ENCODE measurements around the gene CD3G. TPM values are rescaled to one million over a fixed set of nuclear protein-coding genes. Genes with fewer than 3 reads are reported as not detected.

Gene CD3G
- total and polyA plus RNA-seq, 9 of the 15 experiments (the other 6 are each of a cell fraction or from before 2014, with no cell fraction given): 0.30 to 1.7 (median 0.47) TPM

DNA sequence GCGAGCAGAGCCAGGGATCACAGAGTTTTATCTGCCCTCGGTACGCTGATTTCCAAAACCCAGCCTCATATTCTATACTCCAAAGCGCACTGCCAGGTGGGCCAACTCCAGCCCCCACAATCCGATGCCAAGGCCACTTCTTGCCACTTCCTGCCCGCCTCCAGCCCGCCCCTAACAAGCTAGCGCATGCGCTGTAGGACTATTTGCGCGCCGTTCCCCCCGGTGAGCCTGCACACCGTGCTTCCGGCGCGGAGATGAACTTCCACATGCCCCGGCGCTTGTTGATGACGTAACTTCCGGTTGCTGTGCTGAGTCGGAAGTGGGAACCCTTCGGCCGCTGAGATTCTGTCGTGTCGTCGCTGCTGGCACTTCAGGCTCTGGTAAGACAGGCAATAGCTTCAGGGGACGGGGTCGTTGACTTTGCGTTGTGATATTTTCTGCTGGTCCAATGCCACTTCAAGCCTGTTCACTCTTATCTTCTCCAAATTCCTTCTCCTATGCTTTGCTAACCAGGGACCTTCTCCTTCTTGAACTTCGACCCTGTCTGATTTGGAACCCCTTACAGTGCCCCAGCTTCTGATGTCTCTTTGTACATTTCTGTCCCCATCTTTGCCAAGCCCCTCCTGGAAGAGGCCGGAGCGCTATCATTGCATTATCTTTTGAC lies 15.3 kb downstream of the CD3G start, which contains the start of gene UBE4A (continued):
- TF ChIP-seq ADNP (tag; IDR thresholded peaks at IDR 0.05): peak; percentile 99
- TF ChIP-seq SMC3 (conservative IDR thresholded peaks at IDR 0.05; ENCODE audit: insufficient read depth, low read depth, low read length): no peak
- peak; percentile 92 for TF ChIP-seq ATF1 (CRISPR knock-in tag; IDR thresholded peaks at IDR 0.05)
- TF ChIP-seq ATF1 (tag; IDR thresholded peaks at IDR 0.05): peak; percentile 99
- no peak for TF ChIP-seq KLF13 (tag; IDR thresholded peaks at IDR 0.05; ENCODE audit: borderline replicate concordance, low read depth)
- peak; percentile 97 for TF ChIP-seq ETV1 (tag; conservative IDR thresholded peaks at IDR 0.05; ENCODE audit: low read depth)
- TF ChIP-seq SMAD3 (CRISPR knock-in tag; conservative IDR thresholded peaks at IDR 0.05): no peak
- TF ChIP-seq TCF7L2 (IDR thresholded peaks at IDR 0.05; ENCODE audit: low read depth, low read length): no peak
- TF ChIP-seq, protein P1, sequence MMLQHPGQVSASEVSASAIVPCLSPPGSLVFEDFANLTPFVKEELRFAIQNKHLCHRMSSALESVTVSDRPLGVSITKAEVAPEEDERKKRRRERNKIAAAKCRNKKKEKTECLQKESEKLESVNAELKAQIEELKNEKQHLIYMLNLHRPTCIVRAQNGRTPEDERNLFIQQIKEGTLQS (IDR thresholded peaks at IDR 0.05): peak; percentile 100
- TF ChIP-seq, protein P1 (CRISPR knock-in tag; conservative IDR thresholded peaks at IDR 0.05): peak; percentile 87
- 0 out of 2 replicates have a peak, but pooled peaks have one; percentile 59 for TF ChIP-seq RB1 (IDR thresholded peaks at IDR 0.05; ENCODE audit: low read depth)
- TF ChIP-seq, protein P2, sequence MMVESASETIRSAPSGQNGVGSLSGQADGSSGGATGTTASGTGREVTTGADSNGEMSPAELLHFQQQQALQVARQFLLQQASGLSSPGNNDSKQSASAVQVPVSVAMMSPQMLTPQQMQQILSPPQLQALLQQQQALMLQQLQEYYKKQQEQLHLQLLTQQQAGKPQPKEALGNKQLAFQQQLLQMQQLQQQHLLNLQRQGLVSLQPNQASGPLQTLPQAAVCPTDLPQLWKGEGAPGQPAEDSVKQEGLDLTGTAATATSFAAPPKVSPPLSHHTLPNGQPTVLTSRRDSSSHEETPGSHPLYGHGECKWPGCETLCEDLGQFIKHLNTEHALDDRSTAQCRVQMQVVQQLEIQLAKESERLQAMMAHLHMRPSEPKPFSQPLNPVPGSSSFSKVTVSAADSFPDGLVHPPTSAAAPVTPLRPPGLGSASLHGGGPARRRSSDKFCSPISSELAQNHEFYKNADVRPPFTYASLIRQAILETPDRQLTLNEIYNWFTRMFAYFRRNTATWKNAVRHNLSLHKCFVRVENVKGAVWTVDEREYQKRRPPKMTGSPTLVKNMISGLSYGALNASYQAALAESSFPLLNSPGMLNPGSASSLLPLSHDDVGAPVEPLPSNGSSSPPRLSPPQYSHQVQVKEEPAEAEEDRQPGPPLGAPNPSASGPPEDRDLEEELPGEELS (CRISPR knock-in tag; IDR thresholded peaks at IDR 0.05; ENCODE audit: borderline replicate concordance): no peak
- TF ChIP-seq ZNF140 (CRISPR knock-in tag; IDR thresholded peaks at IDR 0.05): no peak
- no peak; the same call in 1 of the 2 replicates for TF ChIP-seq DPF2 (IDR thresholded peaks at IDR 0.05)
- TF ChIP-seq HDAC6 (IDR thresholded peaks at IDR 0.05; ENCODE audit: low read depth, low read length): no peak
- TF ChIP-seq FOXK1 (CRISPR knock-in tag; IDR thresholded peaks at IDR 0.05; ENCODE audit: borderline replicate concordance): 0 out of 2 replicates have a peak, but pooled peaks have one; percentile 14
- TF ChIP-seq, protein P3, sequence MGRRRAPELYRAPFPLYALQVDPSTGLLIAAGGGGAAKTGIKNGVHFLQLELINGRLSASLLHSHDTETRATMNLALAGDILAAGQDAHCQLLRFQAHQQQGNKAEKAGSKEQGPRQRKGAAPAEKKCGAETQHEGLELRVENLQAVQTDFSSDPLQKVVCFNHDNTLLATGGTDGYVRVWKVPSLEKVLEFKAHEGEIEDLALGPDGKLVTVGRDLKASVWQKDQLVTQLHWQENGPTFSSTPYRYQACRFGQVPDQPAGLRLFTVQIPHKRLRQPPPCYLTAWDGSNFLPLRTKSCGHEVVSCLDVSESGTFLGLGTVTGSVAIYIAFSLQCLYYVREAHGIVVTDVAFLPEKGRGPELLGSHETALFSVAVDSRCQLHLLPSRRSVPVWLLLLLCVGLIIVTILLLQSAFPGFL (CRISPR knock-in tag; IDR thresholded peaks at IDR 0.05): no peak
